SH-SY5Y (cell line): ENCODE measurements around the gene VPS13D.

ENCODE experiments used
- GATA2 ChIP-seq: IDR thresholded peaks from 2 replicates; pipeline ENCODE4 v1.6.1; 2011; ENCODE audit warnings: mild to moderate bottlenecking, low read depth, low read length
- GATA3 ChIP-seq: IDR thresholded peaks from 2 replicates; pipeline ENCODE4 v1.6.1; 2011; ENCODE audit warnings: low read depth, mild to moderate bottlenecking, low read length, moderate library complexity

DNA sequence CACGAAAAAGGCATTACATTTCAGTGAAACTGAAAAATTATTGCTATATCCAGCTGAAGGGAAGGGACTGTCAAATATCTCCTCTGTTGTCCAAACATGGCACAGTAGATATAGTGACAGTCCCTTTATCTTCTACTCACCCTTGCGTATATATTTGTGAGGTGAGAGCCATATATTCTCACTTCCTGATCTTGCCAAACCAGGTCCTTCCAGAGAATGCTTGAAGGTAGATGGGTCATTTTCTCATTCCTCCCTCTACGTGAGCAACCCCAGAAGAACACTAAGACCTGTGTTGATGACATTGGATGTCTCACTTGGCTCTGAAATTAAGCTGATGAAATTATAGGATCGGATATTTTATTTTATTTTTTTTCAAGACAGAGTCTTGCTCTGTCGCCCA is 237.0 kb downstream of the VPS13D start:
- TF ChIP-seq GATA2 (no peak), GATA3 (no peak)
